GM21367 (cell line): ENCODE results near the gene NPR1.
"Not testable (repeated sequence)": the region's sequence is repeated elsewhere in the genome, so short reads cannot be mapped to it uniquely, and the experiment has no call there.

Experiments used
- ATAC-seq: cut with Tn5 transposase; IDR thresholded peaks from one replicate; pipeline ENCODE4 v1.9.1; 2021; ENCODE audit not compliant: unreplicated experiment

The NPR1 gene

GRCh38 chr1:153723687-153724086 lies 45.2 kb downstream of the NPR1 start:
- no peak for ATAC-seq

- ATAC-seq = not testable (repeated sequence)
Measured at GRCh38 chr1:153724634-153725033, 46.1 kb downstream of the NPR1 start.

- peak; percentile 85 for ATAC-seq
Measured at GRCh38 chr1:153727463-153728304, 49.2 kb downstream of the NPR1 start, which contains the start of gene INTS3. INTS3 (plus strand) TSS chr1:153728050; CDS start chr1:153728635, 585 bp downstream.

GRCh38 chr1:153728305-153729066 lies 50.0 kb downstream of the NPR1 start:
- no peak for ATAC-seq

GRCh38 chr1:153730468-153730988 lies 52.0 kb downstream of the NPR1 start:
- ATAC-seq = no peak

- ATAC-seq = no peak
Measured at GRCh38 chr1:153733970-153734369, 55.5 kb downstream of the NPR1 start.

- no peak for ATAC-seq
Measured at GRCh38 chr1:153734396-153735089, 56.1 kb downstream of the NPR1 start.

GRCh38 chr1:153735090-153735420 lies 56.6 kb downstream of the NPR1 start:
- no peak for ATAC-seq

- no peak for ATAC-seq
Measured at GRCh38 chr1:153741986-153742385, 63.5 kb downstream of the NPR1 start.

- peak; percentile 36 for ATAC-seq
Measured at GRCh38 chr1:153742411-153743142, 64.1 kb downstream of the NPR1 start.
